CD4-positive, alpha-beta memory T cell (primary cell): ENCODE data around the gene NEURL3. TPM values are rescaled to one million over a fixed set of nuclear protein-coding genes. Genes with fewer than 3 reads are reported as not detected.

Experiments
- CTCF ChIA-PET: fragments of 350-600 bp; sonication (Branson Sonifier 250); formaldehyde crosslinking; loops from one replicate; lab custom pipeline; 2021; ENCODE audit warnings: inconsistent platforms; ENCODE audit not compliant: partially characterized antibody; lab: Charles Lee
- POLR2A ChIA-PET: fragments of 350-600 bp; sonication (Branson Sonifier 250); formaldehyde crosslinking; loops from one replicate; lab custom pipeline; 2021; ENCODE audit not compliant: partially characterized antibody; lab: Charles Lee
- DNase-seq, 5 donors: peaks; one replicate each; pipeline versions ENCODE4 v3.0.0 to v3.0.0-alpha.2; 2020 to 2022; ENCODE audit warnings: mixed read lengths in 1 of 5
- H3K27ac ChIP-seq: one replicate; pipeline ENCODE4 v1.7.0; 2013; ENCODE audit warnings: low read depth, low read length
- H3K27me3 ChIP-seq: 2 replicates; pipeline ENCODE4 v1.7.0; 2013; ENCODE audit warnings: mild to moderate bottlenecking, low read length, moderate library complexity; ENCODE audit not compliant: insufficient read depth
- H3K36me3 ChIP-seq: 2 replicates; pipeline ENCODE4 v1.7.0; 2013; ENCODE audit warnings: mild to moderate bottlenecking, low read length, moderate library complexity; ENCODE audit not compliant: insufficient read depth
- H3K4me1 ChIP-seq: 2 replicates; pipeline ENCODE4 v1.7.0; 2013; ENCODE audit warnings: mild to moderate bottlenecking, low read length, moderate library complexity; ENCODE audit not compliant: insufficient read depth
- H3K4me3 ChIP-seq, 2 donors: one replicate each; pipeline ENCODE4 v1.7.0; 2013; ENCODE audit warnings: low read length in 2 of 2, mild to moderate bottlenecking in 1 of 2
- H3K9me3 ChIP-seq, 2 donors: one replicate each; pipeline ENCODE4 v1.7.0; 2013; ENCODE audit warnings: low read length in 2 of 2, control low read depth in 1 of 2; ENCODE audit not compliant: control insufficient read depth in 1 of 2
- H3K27ac Mint-ChIP-seq, 7 donors: one replicate each; pipeline ENCODE4 v1.8.0; 2020 to 2021; ENCODE audit warnings: mixed read lengths in 7 of 7, mild to moderate bottlenecking in 6 of 7, inconsistent platforms in 3 of 7, moderate library complexity in 3 of 7
- H3K27me3 Mint-ChIP-seq, 2 donors: one replicate each; pipeline ENCODE4 v1.8.0; 2020 to 2021; ENCODE audit warnings: mixed read lengths in 2 of 2
- H3K36me3 Mint-ChIP-seq, 2 donors: one replicate each; pipeline ENCODE4 v1.8.0; 2020 to 2021; ENCODE audit warnings: mixed read lengths in 2 of 2, inconsistent platforms in 1 of 2, mild to moderate bottlenecking in 1 of 2
- H3K4me1 Mint-ChIP-seq, 4 donors: one replicate each; pipeline ENCODE4 v1.8.0; 2020 to 2021; ENCODE audit warnings: mixed read lengths in 4 of 4, mild to moderate bottlenecking in 1 of 4
- H3K4me3 Mint-ChIP-seq, 8 donors: one replicate each; pipeline ENCODE4 v1.8.0; 2020 to 2021; ENCODE audit warnings: mixed read lengths in 8 of 8, mild to moderate bottlenecking in 7 of 8, moderate library complexity in 6 of 8, inconsistent platforms in 3 of 8
- H3K9me3 Mint-ChIP-seq, 8 donors: one replicate each; pipeline ENCODE4 v1.8.0; 2020 to 2021; ENCODE audit warnings: mixed read lengths in 8 of 8, mild to moderate bottlenecking in 5 of 8, inconsistent platforms in 3 of 8, moderate library complexity in 1 of 8
- intact Hi-C: fragments of 100-400 bp; cut with micrococcal nuclease; formaldehyde crosslinking; loops from one replicate; pipeline ENCODE4 v1.15.1; 2023
- polyA plus RNA-seq, 2 donors: library from polyadenylated mRNA; unstranded; fragments of 300-500 nt; fragmentation: Illumina TruSeq; gene quantifications; one replicate each; pipeline ENCODE4 v1.2.3, GENCODE V29; 2021
- total RNA-seq, 2 experiments: library from RNA; stranded (reverse); gene quantifications; one replicate each; pipeline ENCODE4 v1.2.3, GENCODE V29; 2021

The NEURL3 gene
- total and polyA plus RNA-seq, 4 experiments from 2014 or later: 0.22 TPM; not detected in 3

DNA sequence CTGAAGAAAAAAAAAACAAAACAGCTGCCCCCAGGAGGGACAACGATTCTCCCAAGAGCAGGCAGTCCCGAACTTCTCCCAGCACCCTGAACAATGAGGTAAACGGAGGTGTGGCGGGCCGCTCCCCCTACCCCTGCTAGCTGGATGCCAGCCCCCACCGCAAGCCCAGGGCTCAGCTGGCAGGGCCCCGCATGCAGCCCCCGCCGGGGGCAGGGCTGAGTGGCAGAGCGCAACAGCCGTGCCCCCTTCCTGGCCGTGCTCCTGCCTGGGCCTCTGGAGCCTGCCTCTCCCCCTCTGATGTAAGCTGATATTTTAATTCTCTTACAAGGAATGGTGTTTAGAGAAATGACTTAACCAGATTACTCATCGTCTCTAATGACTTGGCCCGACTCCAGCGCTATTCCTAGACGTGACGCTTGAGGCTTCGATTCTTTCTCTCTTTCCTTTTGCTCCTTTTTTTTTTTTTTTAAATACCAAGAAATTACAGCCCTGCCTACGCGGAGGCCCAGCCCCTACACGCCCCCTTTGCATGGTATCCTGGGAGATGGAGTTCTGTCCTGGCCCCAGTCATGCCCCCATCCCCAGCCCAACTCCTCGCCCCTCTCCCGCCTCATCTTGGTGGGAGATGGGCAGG, 26.8 kb upstream of the NEURL3 start:
- intact Hi-C loops: no loop called here

DNA sequence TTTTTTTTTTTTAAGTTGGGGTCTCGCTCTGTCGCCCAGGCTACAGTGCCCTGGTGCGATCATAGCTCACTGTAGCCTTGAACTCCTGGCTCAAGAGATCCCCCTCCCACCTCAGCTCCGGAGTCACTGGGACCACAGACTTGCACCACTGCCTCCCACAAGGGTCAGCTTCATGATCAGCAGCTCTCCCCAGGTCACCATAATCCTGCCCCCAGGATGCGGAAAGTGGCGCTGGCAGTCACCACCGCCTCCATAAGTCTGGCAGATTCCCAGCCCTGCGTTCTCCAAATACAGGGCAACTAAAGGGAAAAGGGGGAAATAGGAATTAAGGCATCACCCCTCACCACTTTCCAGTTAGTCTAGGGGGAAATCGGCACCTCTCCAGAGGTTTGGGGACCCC, 26.2 kb upstream of the NEURL3 start:
- POLR2A ChIA-PET: interaction anchor here (0.8 to 17.7 kb wide), 6 partner anchors 7 to 210 kb away, joined by 3 to 320 read pairs (median 3); partner anchors contain the start of gene ARID5A
- Histone ChIP-seq H3K4me3 (peak overlapping the region in 1 of 2 donors; percentile 38), H3K27me3 (no peaks in the 10 kb centered on the region), H3K36me3 (no peaks in the 10 kb centered on the region), H3K27ac (peak overlapping the region; percentile 54), H3K4me1 (peaks cover 67% of the 10 kb centered on the region), H3K9me3 (no peaks in the 10 kb centered on the region)
- Mint-ChIP-seq H3K4me3 (peak overlapping the region in 3 of 8 donors; percentile 20 to 65 (median 27)), H3K9me3 (peaks cover 0 to 1% (median 0%) of the 10 kb centered on the region in 8 donors), H3K27me3 (no peaks in the 10 kb centered on the region), H3K4me1 (peaks cover 24 to 70% (median 47%) of the 10 kb centered on the region in 4 donors), H3K36me3 (no peaks in the 10 kb centered on the region), H3K27ac (peak overlapping the region; percentile 39 to 93 (median 90))
- DNase-seq: no peak
- intact Hi-C loops: no loop called here
- CTCF ChIA-PET: interaction anchor here (1.3 to 15.1 kb wide), 4 partner anchors 8 to 124 kb away, joined by 6 to 169 read pairs (median 32); partner anchors contain the start of gene ARID5A

More for the DNA sequence above, 26.8 kb upstream of the NEURL3 start:
- Histone ChIP-seq H3K9me3 (no peaks in the 10 kb centered on the region), H3K4me1 (peaks cover 61% of the 10 kb centered on the region), H3K4me3 (peak overlapping the region; percentile 20 to 38), H3K36me3 (no peaks in the 10 kb centered on the region), H3K27me3 (no peaks in the 10 kb centered on the region), H3K27ac (peak overlapping the region; percentile 54)
- peak overlapping the region; percentile 49 to 78 (median 74) for H3K4me3 Mint-ChIP-seq
- ChIA-PET POLR2A (interaction anchor here (0.8 to 17.7 kb wide), 5 partner anchors 12 to 210 kb away, joined by 3 to 320 read pairs (median 3); no protein-coding TSS in a partner anchor), CTCF (interaction anchor here (1.3 to 15.1 kb wide), 3 partner anchors 22 to 125 kb away, joined by 6 to 169 read pairs (median 6); no protein-coding TSS in a partner anchor)
- peak overlapping the region; percentile 89 to 94 (median 93) for H3K27ac Mint-ChIP-seq
- peaks cover 20 to 66% (median 42%) of the 10 kb centered on the region in 4 donors for H3K4me1 Mint-ChIP-seq
- peaks cover 0 to 1% (median 0%) of the 10 kb centered on the region in 8 donors for H3K9me3 Mint-ChIP-seq
- H3K36me3 Mint-ChIP-seq: peaks cover 0 to under 1% of the 10 kb centered on the region in 2 donors
- H3K27me3 Mint-ChIP-seq: no peaks in the 10 kb centered on the region
- DNase-seq: peak; percentile 81 to 96 (median 87)

DNA sequence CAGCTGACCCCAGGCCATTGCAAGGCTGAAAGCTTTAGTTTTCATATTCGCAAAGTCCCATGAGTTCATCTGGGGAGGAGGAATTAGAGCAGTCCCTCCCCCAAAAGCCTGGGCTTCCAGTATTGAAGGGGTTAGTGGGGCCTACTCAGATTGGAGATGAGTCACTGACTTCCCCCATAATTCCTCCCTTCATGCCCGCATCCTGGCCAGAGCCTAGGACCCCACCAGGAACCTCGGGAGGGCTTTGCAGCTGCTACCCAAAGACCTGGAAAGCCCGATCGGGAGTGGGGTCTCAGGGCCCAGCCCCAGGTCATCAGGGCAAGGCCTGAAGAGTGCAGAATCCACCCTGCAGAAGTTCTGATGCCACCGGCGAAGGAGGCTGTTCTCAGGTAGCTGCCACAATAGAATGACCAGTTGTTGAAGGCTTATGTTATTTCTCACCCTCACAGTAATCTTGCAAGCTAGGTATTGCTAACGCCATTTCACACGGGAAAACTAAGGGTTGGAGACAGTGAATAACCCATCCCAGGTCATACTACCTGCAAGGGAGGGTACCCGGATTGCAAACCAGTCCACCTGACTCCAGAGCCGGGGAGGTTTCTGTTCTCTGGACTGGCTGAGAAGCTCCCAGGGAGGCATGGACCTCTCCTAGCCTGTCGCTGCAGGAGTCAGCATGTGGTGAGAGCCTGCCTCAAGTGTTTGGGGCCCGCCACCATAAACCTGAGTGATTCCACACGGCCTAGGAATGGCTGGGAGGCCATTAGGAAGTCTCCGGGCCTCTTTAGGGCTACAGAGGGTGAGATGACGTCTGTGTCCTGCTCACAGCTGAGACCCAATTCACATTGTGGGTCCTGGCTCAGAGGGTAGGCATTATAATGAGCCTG, 25.6 kb upstream of the NEURL3 start:
- H3K4me3 Mint-ChIP-seq: peak overlapping the region in 2 of 8 donors; percentile 5 to 20
- Histone ChIP-seq H3K36me3 (no peaks in the 10 kb centered on the region), H3K9me3 (no peaks in the 10 kb centered on the region), H3K4me1 (peaks cover 64% of the 10 kb centered on the region), H3K4me3 (no peak overlapping the region), H3K27me3 (no peaks in the 10 kb centered on the region), H3K27ac (peak overlapping the region; percentile 54)
- peaks cover 0 to 1% (median 0%) of the 10 kb centered on the region in 8 donors for H3K9me3 Mint-ChIP-seq
- peaks cover 24 to 63% (median 46%) of the 10 kb centered on the region in 4 donors for H3K4me1 Mint-ChIP-seq
- ChIA-PET POLR2A (interaction anchor here (0.8 to 17.7 kb wide), 5 partner anchors 7 to 123 kb away, joined by 3 to 320 read pairs (median 3); partner anchors contain the start of gene ARID5A), CTCF (interaction anchor here (1.3 to 15.1 kb wide), 3 partner anchors 9 to 24 kb away, joined by 6 to 169 read pairs (median 57); partner anchors contain the start of gene ARID5A)
- peak overlapping the region; percentile 39 to 93 (median 89) for H3K27ac Mint-ChIP-seq
- no peaks in the 10 kb centered on the region for H3K27me3 Mint-ChIP-seq
- no peak for DNase-seq
- no peaks in the 10 kb centered on the region for H3K36me3 Mint-ChIP-seq
- intact Hi-C loops: no loop called here

DNA sequence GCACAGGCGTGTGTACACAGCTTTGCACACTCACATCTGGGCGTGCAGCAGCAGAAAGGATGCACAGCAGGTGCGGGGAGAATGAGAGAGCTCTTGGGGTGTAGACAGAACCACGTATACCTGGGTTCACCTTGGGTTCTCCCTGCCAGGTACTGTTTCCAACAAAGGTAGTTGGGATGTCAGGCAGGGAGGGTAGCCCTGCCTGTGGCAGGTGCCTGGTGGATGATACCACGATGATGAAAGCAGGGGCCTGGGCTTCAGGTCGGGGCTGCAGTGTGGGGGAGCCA, 24.9 kb upstream of the NEURL3 start:
- intact Hi-C loops: no loop called here
- no peaks in the 10 kb centered on the region for H3K36me3 Mint-ChIP-seq
- CTCF ChIA-PET: interaction anchor here (5.7 to 15.1 kb wide), 2 partner anchors 10 to 25 kb away, joined by 57 to 169 read pairs; partner anchors contain the start of gene ARID5A
- Histone ChIP-seq H3K4me1 (peaks cover 62% of the 10 kb centered on the region), H3K27ac (no peak overlapping the region), H3K36me3 (no peaks in the 10 kb centered on the region), H3K9me3 (no peaks in the 10 kb centered on the region), H3K27me3 (no peaks in the 10 kb centered on the region), H3K4me3 (no peak overlapping the region)
- no peaks in the 10 kb centered on the region for H3K27me3 Mint-ChIP-seq
- peaks cover 0 to 1% (median 0%) of the 10 kb centered on the region in 8 donors for H3K9me3 Mint-ChIP-seq
- no peak for DNase-seq
- POLR2A ChIA-PET: interaction anchor here (10.6 to 17.7 kb wide), 2 partner anchors 8 to 22 kb away, joined by 201 to 320 read pairs; partner anchors contain the start of gene ARID5A
- H3K4me1 Mint-ChIP-seq: peaks cover 24 to 63% (median 45%) of the 10 kb centered on the region in 4 donors
- peak overlapping the region in 6 of 7 donors; percentile 53 to 89 (median 84) for H3K27ac Mint-ChIP-seq
- peak overlapping the region in 1 of 8 donors; percentile 61 for H3K4me3 Mint-ChIP-seq

DNA sequence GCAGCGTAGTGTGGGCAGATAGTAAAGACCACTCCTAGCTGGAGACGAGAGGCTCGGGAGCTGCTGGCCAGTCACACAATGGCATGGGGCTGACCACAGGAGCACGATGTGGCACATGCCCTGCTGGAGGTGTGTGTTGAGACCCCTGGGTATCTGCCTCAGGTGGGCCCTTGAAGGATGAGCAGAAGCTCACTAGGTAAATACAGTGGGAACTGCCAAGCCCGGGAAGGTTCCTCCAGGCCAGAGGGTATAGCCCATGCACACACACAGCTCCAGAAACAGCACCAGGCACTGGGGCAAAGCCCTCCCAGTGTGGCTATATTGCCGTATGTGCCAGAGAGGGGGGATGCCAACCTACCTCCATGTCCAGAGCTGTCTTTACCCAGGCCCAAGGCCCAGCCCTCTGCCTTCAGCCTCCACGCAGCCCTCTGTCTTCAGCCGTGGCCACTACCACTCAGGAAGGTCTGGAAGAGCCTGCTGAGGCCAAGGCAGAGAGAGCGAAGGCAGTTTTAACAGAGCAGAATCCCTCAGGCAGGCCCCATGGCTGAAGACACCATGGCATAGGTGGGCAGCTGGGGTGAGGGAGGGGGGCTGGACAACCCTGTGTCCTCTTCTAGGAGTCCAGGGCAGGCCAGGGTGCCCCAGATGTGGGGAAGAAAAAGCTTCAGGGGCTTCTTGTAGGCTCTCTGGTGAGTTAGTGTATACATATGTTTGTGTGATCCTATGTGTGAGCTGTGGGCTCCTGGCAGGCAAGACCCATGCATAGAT, 24.4 kb upstream of the NEURL3 start:
- intact Hi-C loops: no loop called here
- H3K9me3 ChIP-seq: no peaks in the 10 kb centered on the region
- peak overlapping the region in 2 of 8 donors; percentile 20 to 61 for H3K4me3 Mint-ChIP-seq

More for the DNA sequence above, 24.4 kb upstream of the NEURL3 start:
- POLR2A ChIA-PET: interaction anchor here (10.6 to 17.7 kb wide), 2 partner anchors 9 to 23 kb away, joined by 201 to 320 read pairs; partner anchors contain the start of gene ARID5A
- Mint-ChIP-seq H3K9me3 (peaks cover 0 to 1% (median 0%) of the 10 kb centered on the region in 8 donors), H3K4me1 (peaks cover 25 to 66% (median 46%) of the 10 kb centered on the region in 4 donors), H3K36me3 (no peaks in the 10 kb centered on the region), H3K27me3 (no peaks in the 10 kb centered on the region), H3K27ac (peak overlapping the region; percentile 53 to 89 (median 84))
- CTCF ChIA-PET: interaction anchor here (1.6 to 15.1 kb wide), 5 partner anchors 10 to 209 kb away, joined by 3 to 169 read pairs (median 6); partner anchors contain the start of gene ARID5A
- Histone ChIP-seq H3K27me3 (no peaks in the 10 kb centered on the region), H3K4me1 (peaks cover 67% of the 10 kb centered on the region), H3K36me3 (no peaks in the 10 kb centered on the region), H3K4me3 (no peak overlapping the region), H3K27ac (no peak overlapping the region)
- no peak for DNase-seq
